NCI-H1092 treated with DMSO at 0.1 percent for 48 hours (cell line): ENCODE data around the gene ARHGAP19.
"Not testable (repeated sequence)": the region's sequence is repeated elsewhere in the genome, so short reads cannot be mapped to it uniquely, and the experiment has no call there.

ENCODE experiments used
- DNase-seq: peaks from one replicate; lab custom pipeline; 2025; lab: John Stamatoyannopoulos, UW

ARHGAP19 gene

DNA sequence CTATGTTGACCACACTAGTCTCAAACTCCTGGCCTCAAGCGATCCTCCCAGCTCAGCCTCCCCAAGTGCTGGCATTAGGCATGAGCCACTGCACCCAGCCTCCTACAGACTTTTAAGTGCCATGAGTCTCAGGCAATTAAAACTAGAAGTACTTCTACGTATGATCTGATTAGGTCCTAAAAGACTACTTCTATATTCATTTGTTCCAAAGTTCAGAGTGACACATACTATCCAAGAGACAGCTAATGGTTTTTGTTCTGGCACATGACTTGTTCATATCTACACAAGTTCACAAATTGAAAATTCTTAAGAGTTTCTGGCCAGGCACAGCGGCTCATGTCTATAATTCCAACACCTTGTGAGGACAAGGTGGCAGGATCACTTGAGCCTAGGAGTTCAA lies 11.7 kb downstream of the ARHGAP19 start:
- no peak for DNase-seq

DNA sequence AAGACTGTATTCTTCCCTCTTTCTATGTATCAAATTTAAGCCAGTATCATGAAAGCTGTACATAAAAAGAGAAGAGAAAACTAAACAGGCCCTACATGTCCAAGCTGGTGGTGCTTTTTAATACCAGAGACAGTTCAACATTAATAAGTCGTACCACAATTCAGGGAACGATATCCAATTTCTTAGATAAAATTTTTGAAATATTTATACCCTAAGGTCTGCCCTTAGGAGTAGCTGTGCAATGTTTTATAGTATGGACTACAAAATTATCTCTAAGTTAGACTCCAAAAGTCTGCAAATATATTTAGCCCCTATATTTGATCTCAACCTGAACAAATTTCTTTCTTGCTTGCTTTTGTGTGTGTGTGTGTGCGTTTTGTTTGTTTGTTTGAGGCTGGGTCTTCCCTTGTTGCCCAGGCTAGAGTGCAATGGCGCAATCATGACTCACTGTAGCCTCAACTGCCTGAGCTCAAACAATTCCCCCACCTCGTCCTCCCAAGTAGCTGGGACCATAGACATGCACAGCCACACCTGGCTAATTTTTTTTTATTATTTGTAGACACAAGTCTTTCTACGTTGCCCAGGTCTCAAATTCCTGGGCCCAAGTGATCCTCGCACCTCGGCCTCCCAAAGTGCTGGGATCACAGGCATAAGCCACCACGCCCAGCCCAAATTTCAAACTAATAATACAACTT lies 13.2 kb downstream of the ARHGAP19 start:
- DNase-seq, result no peak

GRCh38 chr10:97278491-97278989 lies 13.9 kb downstream of the ARHGAP19 start:
- peak; percentile 28 for DNase-seq

DNA sequence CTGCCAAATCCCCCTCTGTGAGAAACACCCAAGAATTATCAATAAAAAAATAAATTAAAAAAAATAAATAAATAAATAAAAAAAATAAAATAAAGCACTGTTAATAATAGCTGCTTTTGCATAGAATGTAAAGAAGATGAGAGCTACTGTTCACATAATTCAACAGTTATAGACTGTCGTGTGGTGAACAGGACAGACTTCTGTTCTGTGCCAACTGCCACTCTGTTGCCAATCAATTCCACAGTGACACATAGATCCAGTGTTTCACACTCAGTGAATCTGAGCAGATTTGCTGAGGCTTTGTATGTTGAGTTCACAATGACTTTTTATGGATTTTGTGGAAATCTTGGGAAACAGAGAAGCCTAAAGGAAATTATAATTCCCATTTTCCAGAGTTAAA lies 14.9 kb downstream of the ARHGAP19 start:
- no peak for DNase-seq

DNA sequence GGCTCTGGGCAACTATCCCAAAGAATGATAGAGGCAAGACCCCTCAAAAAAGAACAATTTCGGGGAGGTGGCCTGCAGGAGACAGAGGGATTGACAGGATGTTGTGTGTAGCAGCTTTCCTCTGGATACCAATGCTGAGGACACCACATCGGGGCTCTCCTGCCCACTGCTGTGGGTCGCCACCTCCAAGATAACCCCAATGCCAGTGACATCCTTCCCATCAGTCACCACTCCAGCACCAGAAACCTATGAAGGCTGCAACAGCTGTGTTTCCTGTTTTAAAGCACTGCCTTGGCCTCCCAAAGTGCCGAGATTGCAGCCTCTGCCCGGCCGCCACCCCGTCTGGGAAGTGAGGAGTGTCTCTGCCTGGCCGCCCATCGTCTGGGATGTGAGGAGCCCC lies 17.6 kb downstream of the ARHGAP19 start:
- no peak for DNase-seq

DNA sequence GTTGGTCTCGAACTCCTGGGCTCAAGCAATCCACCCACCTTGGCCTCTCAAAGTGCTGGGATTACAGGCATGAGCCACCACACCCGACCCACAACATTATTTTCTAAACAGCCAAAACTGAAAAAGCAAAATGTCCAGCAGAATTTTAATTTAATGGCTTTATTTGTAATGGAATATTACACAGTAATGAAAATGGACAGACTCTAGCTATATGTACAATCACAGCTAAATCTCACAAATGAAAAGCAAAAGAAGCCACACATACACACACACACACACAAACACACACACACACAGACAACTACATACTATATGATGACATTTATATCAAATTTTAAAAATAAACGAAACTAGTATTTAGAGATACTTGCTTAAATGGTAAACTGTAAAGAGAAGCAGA lies 18.7 kb downstream of the ARHGAP19 start:
- no peak for DNase-seq

DNA sequence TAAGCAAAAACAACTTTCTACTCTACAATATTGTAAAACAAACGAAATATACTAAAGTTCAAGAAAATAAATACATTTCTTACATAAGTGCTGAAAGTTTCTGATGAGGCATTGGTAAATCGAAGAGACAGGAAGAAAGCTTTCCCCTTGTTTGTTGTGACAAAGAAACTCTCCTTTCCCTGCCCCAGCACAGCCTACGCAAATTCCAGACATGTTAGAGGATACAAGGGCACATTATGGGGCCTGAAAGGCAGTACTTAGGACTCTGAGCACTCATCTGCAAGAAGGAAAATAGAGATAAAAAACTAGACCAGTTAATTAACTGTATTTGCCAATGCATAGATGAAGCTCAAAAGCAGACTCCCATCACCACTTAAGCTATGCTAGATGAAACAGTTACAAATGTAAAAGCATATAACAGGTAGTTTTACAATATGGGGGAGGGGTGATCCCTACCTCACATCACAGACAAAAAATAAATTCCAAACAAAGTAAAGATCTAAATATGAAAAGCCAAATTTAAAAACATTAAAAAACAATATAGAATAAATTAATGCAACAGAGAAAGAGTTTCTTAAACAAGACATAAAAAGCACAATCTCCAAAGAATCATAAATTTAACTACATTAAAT lies 21.8 kb downstream of the ARHGAP19 start:
- DNase-seq, result no peak

GRCh38 chr10:97267671-97268070 lies 24.8 kb downstream of the ARHGAP19 start:
- DNase-seq, result no peak

GRCh38 chr10:97265095-97265494 lies 27.3 kb downstream of the ARHGAP19 start:
- DNase-seq, result not testable (repeated sequence)

- no peak for DNase-seq
Observed at GRCh38 chr10:97263971-97264370, 28.5 kb downstream of the ARHGAP19 start.

DNA sequence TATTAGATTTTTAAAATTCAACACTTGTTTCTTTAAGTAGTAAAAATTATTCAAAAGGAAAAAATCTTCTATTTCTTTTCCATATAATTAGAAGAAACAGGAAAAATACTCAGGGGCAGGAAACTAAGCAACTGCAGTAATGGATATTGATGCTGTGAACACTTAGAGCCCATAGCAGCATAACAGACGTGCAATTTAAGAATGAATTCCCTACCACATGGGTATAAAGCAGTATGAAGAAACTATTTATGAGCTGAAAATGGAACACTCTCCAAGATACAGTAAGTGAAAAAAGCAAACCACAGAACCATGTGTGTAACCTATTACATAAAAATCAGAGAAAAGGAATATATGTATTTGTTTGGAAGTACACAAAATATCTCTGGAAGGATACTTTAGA lies 30.8 kb downstream of the ARHGAP19 start:
- DNase-seq, result no peak

DNA sequence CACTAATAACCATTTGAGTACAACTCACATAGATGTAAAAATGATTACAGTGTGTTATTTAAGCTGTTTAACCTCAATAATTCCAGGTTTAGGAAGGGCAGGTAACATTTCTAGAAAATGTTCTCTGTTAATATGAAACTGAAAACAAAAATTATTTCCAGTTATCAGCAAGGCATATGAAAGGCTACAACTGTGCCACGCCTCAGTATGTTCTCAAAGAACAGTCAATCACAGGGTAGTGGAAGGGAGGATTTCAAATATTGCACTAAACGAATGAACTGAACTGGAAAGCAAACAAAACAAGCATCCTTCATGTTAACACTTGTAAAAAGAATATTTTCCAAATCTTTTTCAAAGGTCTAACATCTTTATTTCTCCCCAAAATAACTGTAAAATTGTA lies 31.3 kb downstream of the ARHGAP19 start:
- no peak for DNase-seq

DNA sequence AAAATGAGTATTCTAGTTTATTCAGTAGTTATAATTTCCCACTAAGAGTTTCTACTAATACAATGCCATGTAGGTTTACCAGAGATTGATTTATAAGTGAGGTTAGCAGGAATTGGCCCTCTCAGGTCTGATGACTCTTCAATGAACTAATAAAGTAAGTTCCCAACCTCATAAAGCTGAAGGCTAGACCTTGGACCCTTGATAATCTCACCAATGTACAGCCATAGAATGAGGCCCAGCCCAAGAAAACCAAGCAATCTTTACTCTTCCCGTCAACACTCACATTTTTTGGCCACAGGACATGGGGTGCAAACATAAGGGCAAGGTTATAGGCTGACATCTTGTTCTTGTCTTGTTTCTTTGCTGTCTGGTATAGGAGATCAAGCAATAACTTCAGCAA lies 33.3 kb downstream of the ARHGAP19 start:
- DNase-seq, result no peak

- no peak for DNase-seq
Observed at GRCh38 chr10:97256356-97256755, 36.1 kb downstream of the ARHGAP19 start.

GRCh38 chr10:97255512-97256293 lies 36.7 kb downstream of the ARHGAP19 start:
- DNase-seq, result no peak

DNA sequence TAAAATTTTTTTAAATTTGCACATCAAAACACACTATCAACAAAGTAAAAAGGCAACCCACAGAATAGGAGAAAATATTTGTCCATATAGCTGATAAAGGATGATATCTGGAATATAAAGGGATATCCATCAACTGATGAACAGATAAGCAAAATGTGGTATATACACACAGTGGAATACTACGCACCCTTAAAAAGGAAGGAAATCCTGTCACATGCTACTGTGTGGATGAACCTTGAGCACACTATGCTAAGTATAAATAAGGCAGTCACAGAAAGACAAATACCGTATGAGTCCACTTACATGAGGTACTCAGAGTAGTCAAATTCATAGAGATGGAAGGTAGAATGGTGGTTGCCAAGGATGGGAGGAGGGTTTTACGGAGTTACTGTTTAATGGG lies 37.7 kb downstream of the ARHGAP19 start:
- DNase-seq, result no peak

DNA sequence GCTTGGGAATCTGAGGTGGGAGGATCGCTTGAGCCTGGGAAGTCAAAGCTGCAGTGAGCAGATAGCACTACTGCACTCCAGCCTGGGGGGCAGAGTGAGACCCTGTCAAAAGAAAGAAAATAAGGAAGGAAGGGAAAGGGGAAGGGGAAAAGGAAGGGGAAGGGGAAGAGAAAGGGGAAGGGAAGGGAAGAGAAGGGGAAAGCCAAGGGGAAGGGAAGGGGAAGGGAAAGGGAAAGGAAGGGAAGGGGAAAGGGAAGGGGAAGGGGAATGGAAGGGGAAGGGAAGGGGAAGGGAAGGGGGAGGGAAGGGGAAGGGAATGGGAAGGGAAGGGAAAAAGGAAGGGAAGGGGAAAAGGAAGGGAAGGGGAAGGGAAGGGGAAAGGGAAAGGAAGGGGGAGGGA lies 41.5 kb downstream of the ARHGAP19 start:
- DNase-seq, result no peak

DNA sequence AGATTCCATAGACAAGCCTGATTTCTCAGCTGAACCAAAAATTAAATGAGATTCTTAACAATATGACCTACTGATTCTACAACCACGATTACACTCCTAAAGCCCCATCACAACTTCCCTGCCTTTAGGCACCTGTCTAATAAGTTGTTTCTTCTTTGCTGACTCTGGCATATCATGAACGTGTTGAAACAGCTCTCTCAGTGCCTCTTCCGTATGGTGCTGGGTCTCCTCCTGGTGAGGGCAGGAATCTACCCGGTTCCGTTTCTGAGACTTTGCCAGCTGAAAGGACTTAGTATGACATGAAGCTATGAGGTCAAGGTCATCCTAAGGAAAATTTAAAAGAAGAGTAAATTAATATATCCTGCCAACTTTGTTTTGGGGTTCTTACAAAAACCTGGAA lies 48.6 kb downstream of the ARHGAP19 start:
- no peak for DNase-seq

GRCh38 chr10:97238855-97239254 lies 53.6 kb downstream of the ARHGAP19 start:
- DNase-seq, result no peak

- DNase-seq, result no peak
Observed at GRCh38 chr10:97235353-97235752, 57.1 kb downstream of the ARHGAP19 start.

DNA sequence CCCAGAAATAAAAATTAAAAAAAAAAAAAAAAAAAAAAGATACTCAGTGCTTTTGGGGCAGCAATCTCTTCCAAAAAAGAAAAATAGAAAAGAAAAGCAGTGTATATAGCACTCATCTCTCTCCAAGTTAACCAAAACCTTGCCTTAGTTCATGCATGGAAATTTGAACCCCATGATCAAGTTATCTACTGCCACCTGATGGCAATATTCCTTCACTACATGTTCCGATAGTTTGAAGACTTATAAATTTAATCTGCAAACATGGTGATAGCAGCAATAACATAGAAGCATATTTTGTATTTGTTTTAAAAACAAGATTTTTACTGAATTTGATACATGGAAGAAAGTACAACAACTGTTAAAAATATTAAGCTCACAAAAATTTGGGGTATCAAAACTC lies 58.0 kb downstream of the ARHGAP19 start:
- DNase-seq, result peak; percentile 29

DNA sequence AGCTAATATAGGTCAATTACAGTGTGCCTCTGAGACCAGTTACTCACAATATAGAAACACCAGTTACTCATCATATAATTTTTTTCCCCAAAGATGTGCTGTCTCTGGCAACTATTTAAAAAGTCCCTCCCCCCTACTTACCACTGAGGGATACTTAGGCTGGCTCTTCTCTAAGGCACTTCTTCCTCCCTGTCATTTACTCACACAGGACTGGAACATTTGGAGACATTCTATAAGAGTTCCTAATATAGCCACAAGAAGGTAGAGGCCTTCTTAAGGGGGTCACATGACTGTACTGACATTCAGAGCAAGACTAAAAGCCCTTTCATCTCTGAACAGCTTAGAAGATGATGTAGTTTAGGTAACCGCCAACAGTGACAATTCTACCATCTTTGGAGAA lies 62.3 kb downstream of the ARHGAP19 start:
- no peak for DNase-seq
